HG03432 (cell line): ENCODE results near the gene LEMD3.

Experiments
- ATAC-seq: cut with Tn5 transposase; IDR thresholded peaks from one replicate; pipeline ENCODE4 v1.9.1; 2021; ENCODE audit warnings: mild to moderate bottlenecking, moderate library complexity; ENCODE audit not compliant: unreplicated experiment

The LEMD3 gene

GRCh38 chr12:65204886-65205525 lies 35.6 kb downstream of the LEMD3 start:
- no peak for ATAC-seq

GRCh38 chr12:65205886-65206285 lies 36.5 kb downstream of the LEMD3 start:
- ATAC-seq, result peak; percentile 40

- ATAC-seq, result no peak
These were observed 38.7 kb downstream of the LEMD3 start for GRCh38 chr12:65208125-65208524.

- ATAC-seq, result no peak
These were observed 39.7 kb downstream of the LEMD3 start for GRCh38 chr12:65208964-65209654.

- ATAC-seq, result peak; percentile 78
These were observed 40.3 kb downstream of the LEMD3 start for GRCh38 chr12:65209655-65210043.

GRCh38 chr12:65217086-65217485 lies 47.7 kb downstream of the LEMD3 start:
- ATAC-seq, result no peak

- no peak for ATAC-seq
These were observed 51.4 kb downstream of the LEMD3 start for GRCh38 chr12:65220761-65221160.

GRCh38 chr12:65229441-65229840 lies 60.1 kb downstream of the LEMD3 start:
- ATAC-seq, result no peak

- no peak for ATAC-seq
These were observed 63.2 kb downstream of the LEMD3 start for GRCh38 chr12:65232476-65233077.

- no peak for ATAC-seq
These were observed 67.8 kb downstream of the LEMD3 start for GRCh38 chr12:65237153-65237552.

- ATAC-seq, result no peak
These were observed 69.2 kb downstream of the LEMD3 start for GRCh38 chr12:65238609-65239008.

GRCh38 chr12:65248656-65249633 lies 79.6 kb downstream of the LEMD3 start:
- no peak for ATAC-seq

GRCh38 chr12:65252515-65252914 lies 83.1 kb downstream of the LEMD3 start:
- ATAC-seq, result no peak

GRCh38 chr12:65257986-65258385 lies 88.6 kb downstream of the LEMD3 start:
- no peak for ATAC-seq

GRCh38 chr12:65259501-65259900 lies 90.1 kb downstream of the LEMD3 start:
- ATAC-seq, result no peak

GRCh38 chr12:65263777-65264176 lies 94.4 kb downstream of the LEMD3 start:
- ATAC-seq, result no peak

GRCh38 chr12:65266408-65266807 lies 97.0 kb downstream of the LEMD3 start:
- no peak for ATAC-seq

- ATAC-seq, result no peak
These were observed 100.2 kb downstream of the LEMD3 start for GRCh38 chr12:65269603-65270002.

GRCh38 chr12:65274602-65275272 lies 105.4 kb downstream of the LEMD3 start:
- no peak for ATAC-seq

GRCh38 chr12:65275627-65276026 lies 106.2 kb downstream of the LEMD3 start:
- ATAC-seq, result no peak
